C4-2B (cell line): ENCODE data around the gene GPR17.

Experiments used
- CTCF ChIP-seq: fragments of 450-650 bp; conservative IDR thresholded peaks from 2 replicates; pipeline ENCODE4 v1.5.1; 2017; ENCODE audit warnings: mild to moderate bottlenecking
- ZFX ChIP-seq: fragments of 450-650 bp; IDR thresholded peaks from 2 replicates; pipeline ENCODE4 v1.6.1; 2017

GRCh38 chr2:127638361-127639110 is 7.4 kb upstream of the GPR17 start:
- TF ChIP-seq CTCF = no peak
- no peak for TF ChIP-seq ZFX
